Adrenal gland (tissue), 5 donors: Measurements from ENCODE around the gene CRYGA.

Experiments
- POLR2A ChIP-seq, 2 donors: fragments of 450-650 bp; IDR thresholded peaks; one replicate each; pipeline ENCODE4 v1.6.1; 2017; ENCODE audit warnings: antibody characterized with exemption in 2 of 2, mild to moderate bottlenecking in 2 of 2, moderate library complexity in 1 of 2
- TF ChIP-seq, protein P1 (sequence below), 6 experiments: fragments of 450-650 bp in 4 of 6; fragments of 200-600 bp in 2 of 6; sonication (generic) in 1 of 6; IDR thresholded peaks; 1 replicate in 5 of 6; 2 replicates in 1 of 6; pipeline versions ENCODE4 v1.5.1 to v1.8.0; 2016 to 2021; ENCODE audit warnings: antibody characterized with exemption in 6 of 6, mild to moderate bottlenecking in 2 of 6, moderate library complexity in 1 of 6
- donor health status: DM: no; HTN: no; CAD: no.

DNA sequence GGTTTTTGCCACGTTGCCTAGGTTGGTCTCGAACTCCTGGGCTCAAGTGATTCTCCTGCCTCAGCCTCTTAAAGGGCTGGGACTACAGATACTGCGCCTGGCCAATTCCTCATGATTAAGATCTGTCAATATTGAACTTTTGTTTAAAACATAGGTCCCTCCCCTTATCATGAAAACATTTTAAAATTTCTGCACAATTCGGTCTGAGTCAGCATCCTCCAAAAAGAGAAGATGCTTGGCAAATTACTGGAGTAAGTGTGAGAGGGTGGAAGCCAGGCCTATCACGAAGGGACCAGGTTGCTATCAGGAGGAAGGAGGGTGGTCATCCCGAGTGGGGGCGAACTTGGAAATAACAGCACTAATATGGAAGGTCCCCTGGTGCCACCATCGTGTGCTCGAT lies 10.8 kb upstream of the CRYGA start:
- TF ChIP-seq, protein P1, sequence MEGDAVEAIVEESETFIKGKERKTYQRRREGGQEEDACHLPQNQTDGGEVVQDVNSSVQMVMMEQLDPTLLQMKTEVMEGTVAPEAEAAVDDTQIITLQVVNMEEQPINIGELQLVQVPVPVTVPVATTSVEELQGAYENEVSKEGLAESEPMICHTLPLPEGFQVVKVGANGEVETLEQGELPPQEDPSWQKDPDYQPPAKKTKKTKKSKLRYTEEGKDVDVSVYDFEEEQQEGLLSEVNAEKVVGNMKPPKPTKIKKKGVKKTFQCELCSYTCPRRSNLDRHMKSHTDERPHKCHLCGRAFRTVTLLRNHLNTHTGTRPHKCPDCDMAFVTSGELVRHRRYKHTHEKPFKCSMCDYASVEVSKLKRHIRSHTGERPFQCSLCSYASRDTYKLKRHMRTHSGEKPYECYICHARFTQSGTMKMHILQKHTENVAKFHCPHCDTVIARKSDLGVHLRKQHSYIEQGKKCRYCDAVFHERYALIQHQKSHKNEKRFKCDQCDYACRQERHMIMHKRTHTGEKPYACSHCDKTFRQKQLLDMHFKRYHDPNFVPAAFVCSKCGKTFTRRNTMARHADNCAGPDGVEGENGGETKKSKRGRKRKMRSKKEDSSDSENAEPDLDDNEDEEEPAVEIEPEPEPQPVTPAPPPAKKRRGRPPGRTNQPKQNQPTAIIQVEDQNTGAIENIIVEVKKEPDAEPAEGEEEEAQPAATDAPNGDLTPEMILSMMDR (IDR thresholded peaks at IDR 0.05): no peak
- TF ChIP-seq POLR2A (IDR thresholded peaks at IDR 0.05): no peak
